Activated CD8-positive, alpha-beta T cell treated with anti-CD3 and anti-CD28 coated beads for 36 hours (primary cell): ENCODE data around the gene ZNF181. TPM values are rescaled to one million over a fixed set of nuclear protein-coding genes. Genes with fewer than 3 reads are reported as not detected.

Source experiments
- ATAC-seq: fragments of 200-7000 bp; cut with Tn5 transposase; one replicate; pipeline ENCODE4 v1.10.0; 2021; ENCODE audit warnings: mild to moderate bottlenecking, moderate library complexity
- CTCF ChIA-PET: fragments of 350-600 bp; sonication (Branson Sonifier 250); formaldehyde crosslinking; loops from one replicate; lab custom pipeline; 2021; ENCODE audit warnings: antibody characterized with exemption; lab: Charles Lee
- POLR2A ChIA-PET: fragments of 350-600 bp; sonication (Branson Sonifier 250); formaldehyde crosslinking; loops from one replicate; lab custom pipeline; 2021; ENCODE audit warnings: antibody characterized with exemption; lab: Charles Lee
- DNase-seq: peaks from one replicate; pipeline ENCODE4 v3.0.0-alpha.2; 2020
- H3K27ac Mint-ChIP-seq: one replicate; pipeline ENCODE4 v1.8.0; 2021; ENCODE audit warnings: mild to moderate bottlenecking, mixed read lengths
- H3K27me3 Mint-ChIP-seq: one replicate; pipeline ENCODE4 v1.8.0; 2021; ENCODE audit warnings: mixed read lengths
- H3K36me3 Mint-ChIP-seq: one replicate; pipeline ENCODE4 v1.8.0; 2021; ENCODE audit warnings: low read depth, mixed read lengths
- H3K4me1 Mint-ChIP-seq: one replicate; pipeline ENCODE4 v1.8.0; 2021; ENCODE audit warnings: low read depth, mixed read lengths
- H3K4me3 Mint-ChIP-seq: one replicate; pipeline ENCODE4 v1.8.0; 2021; ENCODE audit warnings: mild to moderate bottlenecking, moderate library complexity, mixed read lengths
- H3K9me3 Mint-ChIP-seq: one replicate; pipeline ENCODE4 v1.8.0; 2021; ENCODE audit warnings: mixed read lengths
- intact Hi-C: fragments of 100-400 bp; cut with micrococcal nuclease; formaldehyde crosslinking; loops from one replicate; pipeline ENCODE4 v1.10.0; 2022
- total RNA-seq, 2 experiments: library from RNA; stranded (reverse); gene quantifications; one replicate each; pipeline ENCODE4 v1.2.3, GENCODE V29; 2021
- TF ChIP-seq, protein P1 (sequence below): fragments of 200-600 bp; IDR thresholded peaks from one replicate; pipeline ENCODE4 v1.8.0; 2022; ENCODE audit warnings: antibody characterized with exemption, mild to moderate bottlenecking

ZNF181 gene
- total RNA-seq, 2 experiments from 2014 or later = 2.8 to 5.1 TPM

DNA sequence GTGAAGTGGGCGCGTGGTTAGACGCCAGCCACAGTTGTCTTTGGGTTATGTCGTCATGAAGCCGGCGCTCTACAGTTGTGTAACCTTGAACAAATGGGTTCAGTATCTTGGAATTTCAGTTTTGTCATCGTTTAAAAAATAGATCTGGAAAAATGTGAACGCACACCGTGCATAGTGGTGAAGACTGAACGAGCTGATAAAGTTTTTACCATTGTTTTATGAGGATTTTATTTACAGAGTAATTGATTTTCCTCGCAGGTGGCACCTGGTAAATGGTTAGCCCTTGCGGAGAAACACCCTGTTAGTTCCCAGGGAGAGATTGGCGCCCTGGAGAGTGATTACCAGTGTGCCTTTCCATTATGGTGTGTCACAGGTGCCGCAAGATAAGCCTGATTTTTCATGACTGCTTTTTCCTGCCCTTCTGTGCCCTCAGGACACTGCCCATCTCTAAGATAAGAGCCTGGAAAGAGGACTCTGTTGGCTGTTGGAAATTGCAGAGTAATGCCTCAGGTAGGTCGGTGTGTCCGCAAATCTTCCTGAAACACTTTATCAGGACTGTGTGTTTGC is 577 bp downstream of the ZNF181 start:
- Mint-ChIP-seq H3K4me1 (peaks cover 26% of the 10 kb centered on the region), H3K27me3 (no peaks in the 10 kb centered on the region), H3K36me3 (peaks cover 38% of the 10 kb centered on the region), H3K4me3 (peak overlapping the region; percentile 80), H3K27ac (peak overlapping the region; percentile 92), H3K9me3 (peaks cover 15% of the 10 kb centered on the region)
- intact Hi-C loops = no loop called here
- TF ChIP-seq, protein P1, sequence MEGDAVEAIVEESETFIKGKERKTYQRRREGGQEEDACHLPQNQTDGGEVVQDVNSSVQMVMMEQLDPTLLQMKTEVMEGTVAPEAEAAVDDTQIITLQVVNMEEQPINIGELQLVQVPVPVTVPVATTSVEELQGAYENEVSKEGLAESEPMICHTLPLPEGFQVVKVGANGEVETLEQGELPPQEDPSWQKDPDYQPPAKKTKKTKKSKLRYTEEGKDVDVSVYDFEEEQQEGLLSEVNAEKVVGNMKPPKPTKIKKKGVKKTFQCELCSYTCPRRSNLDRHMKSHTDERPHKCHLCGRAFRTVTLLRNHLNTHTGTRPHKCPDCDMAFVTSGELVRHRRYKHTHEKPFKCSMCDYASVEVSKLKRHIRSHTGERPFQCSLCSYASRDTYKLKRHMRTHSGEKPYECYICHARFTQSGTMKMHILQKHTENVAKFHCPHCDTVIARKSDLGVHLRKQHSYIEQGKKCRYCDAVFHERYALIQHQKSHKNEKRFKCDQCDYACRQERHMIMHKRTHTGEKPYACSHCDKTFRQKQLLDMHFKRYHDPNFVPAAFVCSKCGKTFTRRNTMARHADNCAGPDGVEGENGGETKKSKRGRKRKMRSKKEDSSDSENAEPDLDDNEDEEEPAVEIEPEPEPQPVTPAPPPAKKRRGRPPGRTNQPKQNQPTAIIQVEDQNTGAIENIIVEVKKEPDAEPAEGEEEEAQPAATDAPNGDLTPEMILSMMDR = no peak
- CTCF ChIA-PET = interaction anchor here (0.9 to 1.7 kb wide), 2 partner anchors 11 to 22 kb away, joined by 3 to 4 read pairs; no protein-coding TSS in a partner anchor
- DNase-seq (no peak), ATAC-seq (no peak)
- POLR2A ChIA-PET = interaction anchor here (0.7 to 1.4 kb wide), 3 partner anchors 8 to 229 kb away, joined by 3 read pairs; no protein-coding TSS in a partner anchor

DNA sequence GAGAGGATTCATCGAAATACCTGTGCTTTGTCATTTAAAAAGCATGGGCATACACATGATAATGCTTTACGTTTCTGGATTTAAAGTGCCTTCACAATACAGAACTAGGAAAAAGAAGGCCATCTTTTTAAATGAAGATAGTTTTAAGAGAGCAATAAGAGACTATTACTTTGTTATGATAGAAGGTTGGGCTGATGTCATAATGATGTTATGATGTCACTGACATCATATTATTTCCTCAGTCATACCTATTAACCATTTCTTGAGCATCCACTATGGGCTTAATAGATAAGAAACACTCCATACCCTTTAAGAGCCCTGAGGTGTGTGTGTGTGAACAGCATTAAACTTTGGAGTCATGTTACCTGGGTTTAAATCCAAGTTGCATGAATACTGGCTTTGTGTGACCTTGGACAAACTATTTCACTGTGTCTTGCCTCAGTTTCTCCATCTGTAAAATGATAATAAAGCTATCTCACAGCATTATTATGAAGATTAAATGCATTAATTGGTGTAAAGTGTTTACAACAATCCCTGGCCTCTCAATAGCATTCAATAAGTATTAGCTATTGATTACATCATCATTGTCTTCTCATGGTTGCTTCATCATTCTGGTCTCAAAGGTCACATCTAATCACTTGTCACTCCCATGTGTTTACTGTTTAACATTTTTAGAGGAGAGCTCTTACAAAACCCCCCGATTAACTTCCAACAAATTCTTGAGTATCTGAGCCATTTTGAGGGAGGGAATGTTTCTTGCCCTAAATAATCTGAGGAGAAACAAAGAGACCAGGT is 11.1 kb downstream of the ZNF181 start:
- intact Hi-C loops = no loop called here
- no peak for DNase-seq
- Mint-ChIP-seq H3K9me3 (peaks cover 63% of the 10 kb centered on the region), H3K4me3 (no peak overlapping the region), H3K36me3 (peaks cover 41% of the 10 kb centered on the region), H3K27me3 (no peaks in the 10 kb centered on the region), H3K4me1 (no peaks in the 10 kb centered on the region), H3K27ac (no peak overlapping the region)
- TF ChIP-seq, protein P1 = no peak
- no peak for ATAC-seq
- ChIA-PET CTCF (interaction anchor here (0.8 to 1.6 kb wide), 3 partner anchors 11 to 105 kb away, joined by 3 read pairs; no protein-coding TSS in a partner anchor), POLR2A (interaction anchor here (1.0 kb wide), 1 partner anchor 105 kb away, joined by 3 read pairs; no protein-coding TSS in a partner anchor)

DNA sequence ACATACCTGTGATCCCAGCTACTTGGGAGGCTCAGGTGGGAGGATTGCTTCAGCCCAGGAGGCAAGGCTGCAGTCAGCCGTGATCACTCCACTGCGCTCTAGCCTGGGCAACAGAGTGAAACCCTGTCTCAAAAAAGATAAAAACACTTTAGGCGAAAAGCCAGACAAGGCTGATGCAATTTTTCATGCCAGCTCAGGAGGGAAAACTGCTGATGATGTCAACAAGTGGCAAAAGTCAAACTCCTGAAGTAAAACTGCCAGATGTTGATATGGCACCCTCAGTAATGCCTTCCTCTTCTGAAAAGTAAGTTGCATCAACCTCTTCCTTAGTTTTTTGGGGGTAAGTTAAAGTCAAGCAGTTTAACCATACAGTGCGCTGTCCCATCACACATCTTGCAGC is 23.4 kb downstream of the ZNF181 start:
- H3K4me1 Mint-ChIP-seq = no peaks in the 10 kb centered on the region
- no peaks in the 10 kb centered on the region for H3K27me3 Mint-ChIP-seq
- POLR2A ChIA-PET = no interaction called here
- no peak for DNase-seq
- CTCF ChIA-PET = no interaction called here
- TF ChIP-seq, protein P1 = no peak
- no peak for ATAC-seq
- H3K9me3 Mint-ChIP-seq = peaks cover 65% of the 10 kb centered on the region
- peaks cover 57% of the 10 kb centered on the region for H3K36me3 Mint-ChIP-seq
- no peak overlapping the region for H3K4me3 Mint-ChIP-seq
- H3K27ac Mint-ChIP-seq = no peak overlapping the region
- intact Hi-C loops = no loop called here

DNA sequence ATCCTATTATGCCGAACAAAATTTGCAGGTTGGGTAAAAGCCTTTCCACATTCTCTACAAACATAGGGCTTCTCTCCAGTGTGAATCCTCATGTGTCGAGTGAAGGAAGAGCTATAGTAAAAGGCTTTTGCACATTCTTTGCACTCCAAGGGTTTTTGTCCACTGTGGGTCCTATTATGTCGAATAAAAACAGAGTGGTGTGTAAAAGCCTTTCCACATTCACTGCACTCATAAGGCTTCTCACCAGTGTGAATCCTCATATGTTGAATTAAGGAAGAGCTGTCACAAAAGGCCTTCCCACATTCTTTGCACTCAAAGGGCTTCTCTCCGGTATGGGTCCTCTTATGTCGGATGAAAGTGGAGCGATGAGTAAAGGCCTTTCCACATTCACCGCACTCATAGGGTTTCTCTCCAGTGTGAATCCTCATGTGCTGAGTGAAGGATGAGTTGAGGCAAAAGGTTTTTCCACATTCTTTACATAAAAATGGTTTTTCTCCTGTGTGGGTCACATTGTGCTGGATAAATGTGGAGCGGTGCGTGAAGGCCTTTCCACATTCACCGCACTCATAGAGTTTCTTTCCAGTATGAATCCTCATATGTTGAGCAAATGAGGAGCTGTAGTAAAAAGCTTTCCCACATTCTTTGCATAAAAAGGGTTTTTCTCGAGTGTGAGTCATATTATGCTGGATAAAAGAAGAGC is 25.3 kb downstream of the ZNF181 start:
- Mint-ChIP-seq H3K36me3 (peaks cover 68% of the 10 kb centered on the region), H3K9me3 (peaks cover 64% of the 10 kb centered on the region), H3K27me3 (no peaks in the 10 kb centered on the region), H3K4me3 (no peak overlapping the region), H3K27ac (no peak overlapping the region), H3K4me1 (no peaks in the 10 kb centered on the region)
- TF ChIP-seq, protein P1 = no peak
- ATAC-seq = no peak
- POLR2A ChIA-PET = no interaction called here
- intact Hi-C loops = no loop called here
- DNase-seq = no peak
- CTCF ChIA-PET = no interaction called here
